GM23338 (cell line): ENCODE results near the gene NELFA. TPM values are rescaled to one million over a fixed set of nuclear protein-coding genes. Genes with fewer than 3 reads are reported as not detected.

Experiments
- ATAC-seq: fragments of 200-7000 bp; cut with Tn5 transposase; 3 replicates; pipeline ENCODE4 v1.9.1; 2020
- DNase-seq: peaks from one replicate; pipeline ENCODE4 v3.0.0-alpha.2; 2015; ENCODE audit warnings: low spot score
- H2AFZ ChIP-seq: fragments of 200-600 bp; sonication (generic); 2 replicates; pipeline ENCODE4 v1.8.0; 2016; ENCODE audit warnings: antibody characterized with exemption, mild to moderate bottlenecking, moderate library complexity
- H3F3A ChIP-seq: fragments of 200-600 bp; sonication (generic); replicated peaks from 2 replicates; pipeline ENCODE4 v1.8.0; 2017; ENCODE audit warnings: antibody characterized with exemption, mixed run types, low read depth
- H3K27ac ChIP-seq: fragments of 200-600 bp; sonication (generic); 2 replicates; pipeline ENCODE4 v1.6.1; 2016; ENCODE audit warnings: low read depth
- H3K27me3 ChIP-seq: fragments of 200-600 bp; sonication (generic); 2 replicates; pipeline ENCODE4 v1.8.0; 2016; ENCODE audit warnings: mild to moderate bottlenecking, mixed run types, moderate library complexity; ENCODE audit not compliant: insufficient read depth
- H3K36me3 ChIP-seq: fragments of 200-600 bp; sonication (generic); 2 replicates; pipeline ENCODE4 v1.8.0; 2016; ENCODE audit warnings: mild to moderate bottlenecking; ENCODE audit not compliant: insufficient read depth
- H3K4me1 ChIP-seq: fragments of 200-600 bp; sonication (generic); 2 replicates; pipeline ENCODE4 v1.8.0; 2016; ENCODE audit warnings: mild to moderate bottlenecking, moderate library complexity; ENCODE audit not compliant: insufficient read depth
- H3K4me2 ChIP-seq: fragments of 200-600 bp; sonication (generic); 2 replicates; pipeline ENCODE4 v1.7.1; 2017; ENCODE audit warnings: mixed run types
- H3K4me3 ChIP-seq: fragments of 200-600 bp; sonication (generic); 2 replicates; pipeline ENCODE4 v1.6.1; 2016; ENCODE audit warnings: mixed run types
- H3K79me2 ChIP-seq: fragments of 200-600 bp; sonication (generic); replicated peaks from 2 replicates; pipeline ENCODE4 v1.8.0; 2017; ENCODE audit warnings: mild to moderate bottlenecking; ENCODE audit not compliant: insufficient read depth
- H3K9me2 ChIP-seq: fragments of 200-600 bp; sonication (generic); 2 replicates; pipeline ENCODE4 v1.8.0; 2017; ENCODE audit not compliant: insufficient read depth
- H4K20me1 ChIP-seq: fragments of 200-600 bp; sonication (generic); replicated peaks from 2 replicates; pipeline ENCODE4 v1.8.0; 2017; ENCODE audit warnings: mild to moderate bottlenecking; ENCODE audit not compliant: insufficient read depth
- H3K27ac Mint-ChIP-seq: 2 replicates; pipeline ENCODE4 v1.8.0; 2020; ENCODE audit warnings: inconsistent platforms, mild to moderate bottlenecking, moderate library complexity, mixed read lengths
- H3K27me3 Mint-ChIP-seq: 3 replicates; pipeline ENCODE4 v1.8.0; 2022; ENCODE audit warnings: low read depth, mild to moderate bottlenecking, moderate library complexity, mixed read lengths, inconsistent platforms; ENCODE audit not compliant: insufficient read depth, poor library complexity
- H3K36me3 Mint-ChIP-seq: 3 replicates; pipeline ENCODE4 v1.8.0; 2021; ENCODE audit warnings: low read depth, mild to moderate bottlenecking, inconsistent platforms, moderate library complexity, mixed read lengths
- H3K4me1 Mint-ChIP-seq: 3 replicates; pipeline ENCODE4 v1.8.0; 2020; ENCODE audit warnings: mild to moderate bottlenecking, inconsistent platforms, mixed read lengths
- H3K4me3 Mint-ChIP-seq: 3 replicates; pipeline ENCODE4 v1.8.0; 2021; ENCODE audit warnings: moderate library complexity, mild to moderate bottlenecking, inconsistent platforms, mixed read lengths
- H3K9me3 Mint-ChIP-seq: 3 replicates; pipeline ENCODE4 v1.8.0; 2020; ENCODE audit warnings: moderate library complexity, mild to moderate bottlenecking, inconsistent platforms, mixed read lengths
- CREB1 ChIP-seq: fragments of 250-450 bp; sonication (Bioruptor Pico); IDR thresholded peaks from 2 replicates; pipeline ENCODE4 v1.5.0; 2020; ENCODE audit warnings: low read depth, mild to moderate bottlenecking, moderate library complexity
- EZH2 ChIP-seq: fragments of 200-600 bp; sonication (generic); IDR thresholded peaks from one replicate; pipeline ENCODE4 v1.8.0; 2017; ENCODE audit warnings: antibody characterized with exemption, mild to moderate bottlenecking, low read depth; ENCODE audit not compliant: unreplicated experiment
- EZH2phosphoT487 ChIP-seq: fragments of 200-600 bp; sonication (generic); IDR thresholded peaks from one replicate; pipeline ENCODE4 v1.8.1; 2018; ENCODE audit warnings: antibody characterized with exemption; ENCODE audit not compliant: unreplicated experiment
- JUNB ChIP-seq: IDR thresholded peaks from one replicate; pipeline ENCODE4 v1.6.1; 2016; ENCODE audit warnings: antibody characterized with exemption; ENCODE audit not compliant: unreplicated experiment
- NANOG ChIP-seq: IDR thresholded peaks from 2 replicates; pipeline ENCODE4 v1.6.1; 2016; ENCODE audit warnings: antibody characterized with exemption, borderline replicate concordance
- POLR2AphosphoS5 ChIP-seq: IDR thresholded peaks from 2 replicates; pipeline ENCODE4 v1.6.1; 2016; ENCODE audit warnings: antibody characterized with exemption, low read depth
- STAT1 ChIP-seq: IDR thresholded peaks from one replicate; pipeline ENCODE4 v1.6.1; 2016; ENCODE audit warnings: antibody characterized with exemption; ENCODE audit not compliant: unreplicated experiment
- ZNF114 ChIP-seq: fragments of 250-450 bp; sonication (Bioruptor Pico); IDR thresholded peaks from 2 replicates; pipeline ENCODE4 v1.5.0; 2020; ENCODE audit warnings: mild to moderate bottlenecking, moderate library complexity
- ZNF331 ChIP-seq: fragments of 250-450 bp; sonication (Bioruptor Pico); IDR thresholded peaks from 2 replicates; pipeline ENCODE4 v1.5.0; 2020; ENCODE audit warnings: low read depth, mild to moderate bottlenecking, moderate library complexity
- ZNF462 ChIP-seq: fragments of 250-450 bp; sonication (Bioruptor Pico); IDR thresholded peaks from 2 replicates; pipeline ENCODE4 v1.5.0; 2020; ENCODE audit warnings: mild to moderate bottlenecking, moderate library complexity
- polyA plus RNA-seq: library from polyadenylated mRNA; unstranded; fragments of >200 nt; fragmentation: Nextera tagmentation; extraction: Ambion mirVana; gene quantifications from 2 replicates; pipeline ENCODE4 v1.2.1, GENCODE V29; 2016
- total RNA-seq: library from RNA; depleted of rRNA; stranded (reverse); fragments of >200 nt; shearing (Covaris generic); gene quantifications from 2 replicates; pipeline ENCODE4 v1.2.3, GENCODE V29; 2014
- TF ChIP-seq, protein P1 (sequence below), 2 experiments: fragments of 200-600 bp in 1 of 2; sonication (generic) in 1 of 2; conservative IDR thresholded peaks; 2 replicates each; pipeline versions ENCODE4 v1.5.1 to v1.6.1; 2016 to 2017; ENCODE audit warnings: antibody characterized with exemption in 2 of 2, low read depth in 2 of 2, mild to moderate bottlenecking in 2 of 2, moderate library complexity in 1 of 2
- TF ChIP-seq, protein P2 (sequence below): IDR thresholded peaks from one replicate; pipeline ENCODE4 v1.6.1; 2018; ENCODE audit warnings: antibody characterized with exemption; ENCODE audit not compliant: unreplicated experiment

Gene NELFA
- total and polyA plus RNA-seq, 2 experiments from 2014 or later = 62.8 to 63.3 TPM

DNA sequence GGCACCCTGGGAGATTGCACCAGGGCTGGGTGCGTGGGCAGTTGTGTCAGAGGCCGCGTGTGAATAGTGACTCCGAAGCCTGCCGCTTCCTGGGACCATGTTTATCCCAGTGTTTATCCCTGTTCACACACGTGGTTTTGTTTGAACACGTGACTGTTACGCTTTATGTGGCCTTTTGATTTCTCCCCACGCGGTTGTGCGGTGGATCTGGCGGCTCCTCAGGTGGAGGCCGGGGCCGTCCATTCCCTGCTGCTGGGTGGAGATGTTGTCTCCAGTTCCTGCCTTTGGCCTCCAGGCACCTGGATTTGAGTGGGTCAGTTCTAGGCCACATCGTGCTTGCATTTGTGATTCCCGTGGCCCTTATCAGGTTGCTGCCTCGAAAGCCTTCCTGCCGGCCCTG lies 35.1 kb downstream of the NELFA start:
- H3K4me2 ChIP-seq = no peak overlapping the region
- Mint-ChIP-seq H3K9me3 (no peaks in the 10 kb centered on the region; the same call in 2 of the 3 replicates), H3K4me1 (no peaks in the 10 kb centered on the region), H3K27ac (no peak overlapping the region), H3K4me3 (no peak overlapping the region), H3K36me3 (peaks cover 47% of the 10 kb centered on the region), H3K27me3 (peaks cover 15% of the 10 kb centered on the region)
- no peak overlapping the region for H3K4me3 ChIP-seq
- H3K9me2 ChIP-seq = no peaks in the 10 kb centered on the region
- no peak for DNase-seq
- 0 out of 2 replicates have a peak, but pooled peaks cover 3% of the 10 kb centered on the region for H3F3A ChIP-seq
- no peaks in the 10 kb centered on the region for H3K79me2 ChIP-seq
- no peak overlapping the region for H3K27ac ChIP-seq
- no peaks in the 10 kb centered on the region for H3K27me3 ChIP-seq
- no peak overlapping the region for H2AFZ ChIP-seq
- no peaks in the 10 kb centered on the region for H3K4me1 ChIP-seq
- TF ChIP-seq EZH2phosphoT487 = no peak
- no peak for TF ChIP-seq JUNB
- no peak for TF ChIP-seq NANOG
- no peak for TF ChIP-seq ZNF114 (CRISPR knock-in tag)
- no peak for TF ChIP-seq ZNF331 (CRISPR knock-in tag)
- TF ChIP-seq EZH2 = no peak
- no peak for TF ChIP-seq STAT1
- TF ChIP-seq POLR2AphosphoS5 = no peak
- TF ChIP-seq CREB1 (CRISPR knock-in tag) = no peak
- TF ChIP-seq, protein P1, sequence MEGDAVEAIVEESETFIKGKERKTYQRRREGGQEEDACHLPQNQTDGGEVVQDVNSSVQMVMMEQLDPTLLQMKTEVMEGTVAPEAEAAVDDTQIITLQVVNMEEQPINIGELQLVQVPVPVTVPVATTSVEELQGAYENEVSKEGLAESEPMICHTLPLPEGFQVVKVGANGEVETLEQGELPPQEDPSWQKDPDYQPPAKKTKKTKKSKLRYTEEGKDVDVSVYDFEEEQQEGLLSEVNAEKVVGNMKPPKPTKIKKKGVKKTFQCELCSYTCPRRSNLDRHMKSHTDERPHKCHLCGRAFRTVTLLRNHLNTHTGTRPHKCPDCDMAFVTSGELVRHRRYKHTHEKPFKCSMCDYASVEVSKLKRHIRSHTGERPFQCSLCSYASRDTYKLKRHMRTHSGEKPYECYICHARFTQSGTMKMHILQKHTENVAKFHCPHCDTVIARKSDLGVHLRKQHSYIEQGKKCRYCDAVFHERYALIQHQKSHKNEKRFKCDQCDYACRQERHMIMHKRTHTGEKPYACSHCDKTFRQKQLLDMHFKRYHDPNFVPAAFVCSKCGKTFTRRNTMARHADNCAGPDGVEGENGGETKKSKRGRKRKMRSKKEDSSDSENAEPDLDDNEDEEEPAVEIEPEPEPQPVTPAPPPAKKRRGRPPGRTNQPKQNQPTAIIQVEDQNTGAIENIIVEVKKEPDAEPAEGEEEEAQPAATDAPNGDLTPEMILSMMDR (conservative IDR thresholded peaks at IDR 0.05; ENCODE audit: low read depth in 2 of 2) = no peak
- TF ChIP-seq, protein P2, sequence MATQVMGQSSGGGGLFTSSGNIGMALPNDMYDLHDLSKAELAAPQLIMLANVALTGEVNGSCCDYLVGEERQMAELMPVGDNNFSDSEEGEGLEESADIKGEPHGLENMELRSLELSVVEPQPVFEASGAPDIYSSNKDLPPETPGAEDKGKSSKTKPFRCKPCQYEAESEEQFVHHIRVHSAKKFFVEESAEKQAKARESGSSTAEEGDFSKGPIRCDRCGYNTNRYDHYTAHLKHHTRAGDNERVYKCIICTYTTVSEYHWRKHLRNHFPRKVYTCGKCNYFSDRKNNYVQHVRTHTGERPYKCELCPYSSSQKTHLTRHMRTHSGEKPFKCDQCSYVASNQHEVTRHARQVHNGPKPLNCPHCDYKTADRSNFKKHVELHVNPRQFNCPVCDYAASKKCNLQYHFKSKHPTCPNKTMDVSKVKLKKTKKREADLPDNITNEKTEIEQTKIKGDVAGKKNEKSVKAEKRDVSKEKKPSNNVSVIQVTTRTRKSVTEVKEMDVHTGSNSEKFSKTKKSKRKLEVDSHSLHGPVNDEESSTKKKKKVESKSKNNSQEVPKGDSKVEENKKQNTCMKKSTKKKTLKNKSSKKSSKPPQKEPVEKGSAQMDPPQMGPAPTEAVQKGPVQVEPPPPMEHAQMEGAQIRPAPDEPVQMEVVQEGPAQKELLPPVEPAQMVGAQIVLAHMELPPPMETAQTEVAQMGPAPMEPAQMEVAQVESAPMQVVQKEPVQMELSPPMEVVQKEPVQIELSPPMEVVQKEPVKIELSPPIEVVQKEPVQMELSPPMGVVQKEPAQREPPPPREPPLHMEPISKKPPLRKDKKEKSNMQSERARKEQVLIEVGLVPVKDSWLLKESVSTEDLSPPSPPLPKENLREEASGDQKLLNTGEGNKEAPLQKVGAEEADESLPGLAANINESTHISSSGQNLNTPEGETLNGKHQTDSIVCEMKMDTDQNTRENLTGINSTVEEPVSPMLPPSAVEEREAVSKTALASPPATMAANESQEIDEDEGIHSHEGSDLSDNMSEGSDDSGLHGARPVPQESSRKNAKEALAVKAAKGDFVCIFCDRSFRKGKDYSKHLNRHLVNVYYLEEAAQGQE = no peak
- TF ChIP-seq ZNF462 (CRISPR knock-in tag) = no peak
- 0 out of 2 replicates have a peak, but pooled peaks cover 8% of the 10 kb centered on the region for H3K36me3 ChIP-seq
- no peak for ATAC-seq
- no peaks in the 10 kb centered on the region; the same call in 1 of the 2 replicates for H4K20me1 ChIP-seq
